ENCODE results near the gene SEC61G. TPM values are rescaled to one million over a fixed set of nuclear protein-coding genes. Genes with fewer than 3 reads are reported as not detected.

The SEC61G gene
- total RNA-seq, 2 experiments from 2014 or later: 43.9 to 51.3 TPM

- Mint-ChIP-seq H3K4me1 (ENCODE audit: low read depth) (peaks cover 5% of the 10 kb centered on the region), H3K36me3 (ENCODE audit: low read depth) (no peaks in the 10 kb centered on the region), H3K9me3 (no peaks in the 10 kb centered on the region), H3K27ac (no peak overlapping the region), H3K27me3 (peaks cover 36% of the 10 kb centered on the region), H3K4me3 (no peak overlapping the region)
- POLR2A ChIA-PET: no interaction called here
- H3K4me3 ChIP-seq (ENCODE audit: low read length): no peak overlapping the region
- DNase-seq (no peak), ATAC-seq (ENCODE audit: poor library complexity) (no peak)
- intact Hi-C loops (cut with DNase I, micrococcal nuclease): no loop called here
- H3K4me1 ChIP-seq (ENCODE audit: insufficient read depth, low read length): no peaks in the 10 kb centered on the region
- TF ChIP-seq, protein P1, sequence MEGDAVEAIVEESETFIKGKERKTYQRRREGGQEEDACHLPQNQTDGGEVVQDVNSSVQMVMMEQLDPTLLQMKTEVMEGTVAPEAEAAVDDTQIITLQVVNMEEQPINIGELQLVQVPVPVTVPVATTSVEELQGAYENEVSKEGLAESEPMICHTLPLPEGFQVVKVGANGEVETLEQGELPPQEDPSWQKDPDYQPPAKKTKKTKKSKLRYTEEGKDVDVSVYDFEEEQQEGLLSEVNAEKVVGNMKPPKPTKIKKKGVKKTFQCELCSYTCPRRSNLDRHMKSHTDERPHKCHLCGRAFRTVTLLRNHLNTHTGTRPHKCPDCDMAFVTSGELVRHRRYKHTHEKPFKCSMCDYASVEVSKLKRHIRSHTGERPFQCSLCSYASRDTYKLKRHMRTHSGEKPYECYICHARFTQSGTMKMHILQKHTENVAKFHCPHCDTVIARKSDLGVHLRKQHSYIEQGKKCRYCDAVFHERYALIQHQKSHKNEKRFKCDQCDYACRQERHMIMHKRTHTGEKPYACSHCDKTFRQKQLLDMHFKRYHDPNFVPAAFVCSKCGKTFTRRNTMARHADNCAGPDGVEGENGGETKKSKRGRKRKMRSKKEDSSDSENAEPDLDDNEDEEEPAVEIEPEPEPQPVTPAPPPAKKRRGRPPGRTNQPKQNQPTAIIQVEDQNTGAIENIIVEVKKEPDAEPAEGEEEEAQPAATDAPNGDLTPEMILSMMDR (IDR thresholded peaks at IDR 0.05): no peak
- no peak overlapping the region for H3K27ac ChIP-seq (ENCODE audit: low read depth in 1 of 2, low read length in 2 of 2)
- peaks cover 3 to 6% of the 10 kb centered on the region in 2 experiments for H3K27me3 ChIP-seq (ENCODE audit: control insufficient read depth in 1 of 2, insufficient read depth in 2 of 2, low read length in 2 of 2)
- CTCF ChIA-PET: no interaction called here
- no peaks in the 10 kb centered on the region for H3K9me3 ChIP-seq (ENCODE audit: control insufficient read depth in 1 of 2, insufficient read depth in 1 of 2, low read length in 2 of 2)
- H3K36me3 ChIP-seq (ENCODE audit: insufficient read depth, low read length): no peaks in the 10 kb centered on the region
These were observed 26.2 kb upstream of the SEC61G start for GRCh38 chr7:54785261-54785660.

GRCh38 chr7:54783952-54784351, 24.9 kb upstream of the SEC61G start:
- TF ChIP-seq, protein P1 (IDR thresholded peaks at IDR 0.05): no peak
- peaks cover 29% of the 10 kb centered on the region for H3K27me3 Mint-ChIP-seq
- Histone ChIP-seq H3K36me3 (ENCODE audit: insufficient read depth, low read length) (no peaks in the 10 kb centered on the region), H3K27ac (ENCODE audit: low read depth in 1 of 2, low read length in 2 of 2) (no peak overlapping the region), H3K9me3 (ENCODE audit: control insufficient read depth in 1 of 2, insufficient read depth in 1 of 2, low read length in 2 of 2) (no peaks in the 10 kb centered on the region), H3K4me3 (ENCODE audit: low read length) (no peak overlapping the region), H3K27me3 (ENCODE audit: control insufficient read depth in 1 of 2, insufficient read depth in 2 of 2, low read length in 2 of 2) (no peaks in the 10 kb centered on the region), H3K4me1 (ENCODE audit: insufficient read depth, low read length) (no peaks in the 10 kb centered on the region)
- no peaks in the 10 kb centered on the region for H3K9me3 Mint-ChIP-seq
- no peak for DNase-seq
- no peak overlapping the region for H3K4me3 Mint-ChIP-seq
- no peaks in the 10 kb centered on the region for H3K36me3 Mint-ChIP-seq (ENCODE audit: low read depth)
- CTCF ChIA-PET: no interaction called here
- no peak for ATAC-seq (ENCODE audit: poor library complexity)
- intact Hi-C loops (cut with DNase I, micrococcal nuclease): no loop called here
- H3K4me1 Mint-ChIP-seq (ENCODE audit: low read depth): peaks cover 5% of the 10 kb centered on the region
- no peak overlapping the region for H3K27ac Mint-ChIP-seq
- POLR2A ChIA-PET: no interaction called here

DNA sequence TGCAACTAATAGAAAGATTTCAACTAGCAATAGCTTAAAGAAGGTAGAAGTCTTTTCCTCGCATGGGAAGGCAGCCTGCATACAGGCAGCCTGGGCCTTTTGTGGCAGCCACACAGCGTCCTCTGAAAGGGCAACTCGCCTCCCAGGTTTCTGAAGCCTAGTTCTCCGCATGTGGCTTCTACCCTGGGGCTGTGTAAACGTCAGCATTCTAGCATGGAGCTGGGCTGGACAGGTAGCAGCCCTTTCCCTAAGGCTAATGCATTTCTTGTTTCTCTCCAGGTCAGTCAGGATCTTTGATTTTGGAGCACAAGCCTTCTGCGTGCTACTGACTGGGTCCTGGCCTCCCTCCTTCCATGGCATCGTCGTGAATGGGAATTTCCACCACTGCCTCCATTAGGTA, 23.8 kb upstream of the SEC61G start:
- Mint-ChIP-seq H3K27ac (no peak overlapping the region), H3K9me3 (no peaks in the 10 kb centered on the region), H3K4me1 (ENCODE audit: low read depth) (no peaks in the 10 kb centered on the region), H3K36me3 (ENCODE audit: low read depth) (no peaks in the 10 kb centered on the region), H3K27me3 (peaks cover 21% of the 10 kb centered on the region), H3K4me3 (no peak overlapping the region)
- Histone ChIP-seq H3K36me3 (ENCODE audit: insufficient read depth, low read length) (no peaks in the 10 kb centered on the region), H3K9me3 (ENCODE audit: control insufficient read depth in 1 of 2, insufficient read depth in 1 of 2, low read length in 2 of 2) (no peaks in the 10 kb centered on the region), H3K27me3 (ENCODE audit: control insufficient read depth in 1 of 2, insufficient read depth in 2 of 2, low read length in 2 of 2) (no peaks in the 10 kb centered on the region), H3K27ac (ENCODE audit: low read depth in 1 of 2, low read length in 2 of 2) (no peak overlapping the region), H3K4me3 (ENCODE audit: low read length) (no peak overlapping the region), H3K4me1 (ENCODE audit: insufficient read depth, low read length) (no peaks in the 10 kb centered on the region)
- no peak for ATAC-seq (ENCODE audit: poor library complexity)
- ChIA-PET CTCF (no interaction called here), POLR2A (no interaction called here)
- TF ChIP-seq, protein P1 (IDR thresholded peaks at IDR 0.05): no peak
- intact Hi-C loops (cut with DNase I, micrococcal nuclease): no loop called here
- DNase-seq: no peak
